GM12891 (cell line): ENCODE results near the gene CREB3L2.

ENCODE experiments used
- POLR2A ChIP-seq: IDR thresholded peaks from 2 replicates; pipeline ENCODE4 v1.6.1; 2011; ENCODE audit warnings: low read depth, low read length, control low read depth
- SPI1 ChIP-seq: IDR thresholded peaks from 2 replicates; pipeline ENCODE4 v1.6.1; 2011; ENCODE audit warnings: low read depth, low read length, control low read depth
- TAF1 ChIP-seq: IDR thresholded peaks from 2 replicates; pipeline ENCODE4 v1.6.1; 2011; ENCODE audit warnings: low read depth, low read length, control low read depth

DNA sequence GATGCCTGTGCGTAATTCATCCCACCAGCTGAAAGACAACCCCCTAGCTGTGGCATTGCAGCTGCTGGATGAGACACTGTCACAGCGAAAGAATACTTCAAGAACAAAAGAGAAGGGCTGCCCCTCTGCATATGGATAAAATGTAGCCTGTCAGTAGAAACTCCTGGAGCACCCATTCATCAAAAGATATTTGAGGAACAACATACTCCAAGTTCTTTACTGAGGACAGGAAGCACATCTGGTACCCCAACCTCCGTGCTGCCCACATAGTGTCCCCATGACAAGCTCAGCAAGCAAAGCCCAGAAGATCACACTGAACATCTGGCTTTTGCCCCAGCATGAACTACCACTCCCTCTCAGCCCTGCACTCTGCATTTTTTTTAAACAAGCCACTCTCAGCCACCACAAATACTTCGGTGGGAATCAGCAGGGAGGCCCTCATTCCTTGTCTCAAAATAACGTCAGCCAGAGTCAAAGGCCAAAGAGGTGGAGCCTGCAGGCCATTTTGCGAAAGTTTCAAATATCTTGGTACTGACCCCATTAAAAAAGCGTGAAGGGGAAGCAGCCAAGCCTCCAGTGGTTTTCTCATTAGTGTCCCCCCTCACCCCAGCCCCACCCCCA lies 1.7 kb downstream of the CREB3L2 start:
- TF ChIP-seq POLR2A (no peak), SPI1 (no peak), TAF1 (no peak)
